Left renal pelvis (tissue), 4 donors: ENCODE results near the gene PAH. TPM values are rescaled to one million over a fixed set of nuclear protein-coding genes. Genes with fewer than 3 reads are reported as not detected.
"Not testable (repeated sequence)": the region's sequence is repeated elsewhere in the genome, so short reads cannot be mapped to it uniquely, and the experiment has no call there.

ENCODE experiments used
- DNase-seq, 4 donors: peaks; one replicate each; pipeline ENCODE4 v3.0.0-alpha.2; 2013; ENCODE audit warnings: low read depth in 4 of 4, low spot score in 3 of 4
- polyA plus RNA-seq, 4 donors: library from polyadenylated mRNA; unstranded; fragments of 120-200 nt; gene quantifications; one replicate each; pipeline ENCODE4 v1.2.1, GENCODE V29; 2013; ENCODE audit not compliant: insufficient read length in 4 of 4

The PAH gene
- polyA plus RNA-seq, 4 donors: 5.0 to 77.3 (median 44.6) TPM

DNA sequence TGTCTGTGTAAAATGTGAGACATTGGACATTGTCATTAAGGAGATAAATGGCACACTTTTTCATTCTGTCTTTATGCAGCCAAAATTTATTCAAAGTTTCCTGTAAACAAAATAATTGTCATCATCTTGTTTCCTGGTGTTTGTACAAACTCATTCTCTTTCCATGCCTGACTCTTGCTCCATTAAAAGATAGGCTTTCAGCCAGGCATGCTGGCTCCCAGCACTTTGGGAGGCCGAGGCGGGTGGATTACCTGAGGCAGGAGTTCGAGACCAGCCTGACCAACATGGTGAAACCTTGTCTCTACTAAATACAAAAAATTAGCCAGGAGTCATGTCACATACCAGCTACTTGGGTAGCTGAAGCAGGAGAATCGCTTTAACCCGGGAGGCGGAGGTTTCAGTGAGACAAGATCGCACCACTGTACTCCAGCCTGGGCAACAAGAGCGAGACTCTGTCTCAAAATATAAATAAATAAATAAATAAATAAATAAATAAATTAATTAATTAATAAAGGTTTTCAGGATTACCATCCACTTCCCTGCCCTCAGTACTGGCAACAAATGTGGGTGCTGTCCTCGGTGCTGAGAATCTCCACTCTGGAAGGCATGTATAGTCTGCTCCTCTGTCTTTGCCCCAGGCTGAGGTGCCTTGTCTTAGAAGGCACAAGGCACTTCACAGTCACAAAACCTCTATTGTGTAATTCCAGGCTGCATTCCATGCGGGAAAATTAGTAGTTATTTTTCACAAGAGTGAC, 83.2 kb downstream of the PAH start:
- DNase-seq: peak in 2 of 4 donors; percentile 18 to 49

DNA sequence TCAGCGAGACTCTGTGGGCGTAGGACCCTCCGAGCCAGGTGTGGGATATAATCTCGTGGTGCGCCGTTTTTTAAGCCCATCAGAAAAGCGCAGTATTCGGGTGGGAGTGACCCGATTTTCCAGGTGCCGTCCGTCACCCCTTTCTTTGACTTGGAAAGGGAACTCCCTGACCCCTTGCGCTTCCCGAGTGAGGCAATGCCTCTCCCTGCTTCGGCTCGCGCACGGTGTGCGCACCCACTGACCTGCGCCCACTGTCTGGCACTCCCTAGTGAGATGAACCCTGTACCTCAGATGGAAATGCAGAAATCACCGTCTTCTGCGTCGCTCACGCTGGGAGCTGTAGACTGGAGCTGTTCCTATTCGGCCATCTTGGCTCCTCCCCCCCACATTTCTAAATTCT, 84.2 kb downstream of the PAH start:
- DNase-seq: not testable (repeated sequence)

DNA sequence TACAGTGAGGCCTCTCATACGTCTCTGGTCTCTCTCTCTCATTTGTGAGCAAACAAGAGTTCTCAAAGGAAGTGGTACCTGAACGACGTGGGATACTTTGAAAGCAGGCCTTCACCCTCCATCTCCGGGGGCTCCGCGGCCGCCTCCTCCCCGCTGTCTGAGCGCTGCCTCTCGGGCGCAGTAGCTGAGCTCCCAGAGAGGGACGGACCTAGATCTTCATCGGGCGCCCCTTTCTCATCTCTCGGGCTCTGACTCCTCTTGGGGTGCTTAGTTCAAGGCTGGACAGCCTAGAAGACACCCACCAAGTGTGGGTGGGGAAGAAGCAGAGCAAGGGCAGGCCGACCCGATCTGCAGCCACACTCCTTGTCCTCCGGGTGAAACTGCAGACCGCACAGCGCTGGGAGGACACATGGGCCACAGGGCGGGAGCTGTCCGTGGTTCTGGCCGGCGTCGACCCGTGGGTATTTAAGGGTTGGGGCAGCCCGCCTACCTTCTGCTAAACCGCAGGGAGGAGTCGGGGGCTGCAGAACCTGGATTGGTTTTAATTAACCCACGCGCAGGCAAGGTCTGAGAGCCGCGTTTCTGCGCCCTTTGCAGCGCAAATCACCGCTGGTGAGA, 92.7 kb downstream of the PAH start:
- DNase-seq: peak; percentile 27 to 51 (median 34)

DNA sequence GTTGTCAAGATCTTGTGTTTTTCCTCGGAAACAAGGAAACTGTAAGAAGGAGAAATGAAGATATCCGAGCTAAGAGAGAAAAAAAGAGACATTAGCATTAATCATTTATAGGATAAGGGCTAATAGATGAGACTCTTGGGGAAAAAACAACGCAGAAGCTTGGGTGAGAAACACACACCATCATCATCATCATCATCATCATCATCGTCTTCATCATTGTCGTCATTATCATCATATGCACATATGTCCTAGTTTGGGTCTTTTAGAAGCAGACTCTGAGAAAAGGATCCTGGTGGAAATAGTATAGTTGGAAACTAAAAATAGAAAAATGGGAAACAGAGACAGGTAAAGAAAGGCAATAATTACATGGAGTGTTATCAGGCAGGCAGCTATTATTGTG, 95.9 kb downstream of the PAH start:
- no peak for DNase-seq

DNA sequence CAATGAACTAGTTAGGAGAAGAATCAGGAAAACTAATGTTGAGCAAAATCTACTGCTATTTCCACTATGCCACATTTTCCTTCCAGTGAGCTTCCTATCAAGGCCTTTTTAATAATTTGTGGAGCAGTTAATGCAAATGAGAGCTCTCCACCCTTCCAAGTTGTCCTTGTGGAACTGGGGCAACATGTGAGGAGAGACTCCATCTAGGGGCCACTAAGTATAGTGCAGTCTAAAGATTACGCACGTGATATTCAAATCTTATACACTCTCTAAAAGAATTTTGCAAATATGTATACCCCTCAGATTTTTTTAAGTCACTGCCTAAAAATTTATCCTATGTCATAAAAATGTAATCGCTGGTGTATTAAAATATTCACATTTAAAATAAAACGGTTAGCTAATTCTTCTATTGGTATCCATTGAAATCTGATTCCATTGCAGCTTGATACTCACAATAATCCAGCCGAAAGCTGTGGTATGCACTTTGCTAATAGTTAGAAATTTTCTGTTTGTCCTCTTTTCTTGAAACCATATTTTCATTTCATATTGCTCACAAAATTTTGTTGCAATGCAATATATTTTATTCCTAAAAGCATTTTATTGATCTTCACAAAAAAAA, 100.1 kb downstream of the PAH start:
- no peak for DNase-seq

DNA sequence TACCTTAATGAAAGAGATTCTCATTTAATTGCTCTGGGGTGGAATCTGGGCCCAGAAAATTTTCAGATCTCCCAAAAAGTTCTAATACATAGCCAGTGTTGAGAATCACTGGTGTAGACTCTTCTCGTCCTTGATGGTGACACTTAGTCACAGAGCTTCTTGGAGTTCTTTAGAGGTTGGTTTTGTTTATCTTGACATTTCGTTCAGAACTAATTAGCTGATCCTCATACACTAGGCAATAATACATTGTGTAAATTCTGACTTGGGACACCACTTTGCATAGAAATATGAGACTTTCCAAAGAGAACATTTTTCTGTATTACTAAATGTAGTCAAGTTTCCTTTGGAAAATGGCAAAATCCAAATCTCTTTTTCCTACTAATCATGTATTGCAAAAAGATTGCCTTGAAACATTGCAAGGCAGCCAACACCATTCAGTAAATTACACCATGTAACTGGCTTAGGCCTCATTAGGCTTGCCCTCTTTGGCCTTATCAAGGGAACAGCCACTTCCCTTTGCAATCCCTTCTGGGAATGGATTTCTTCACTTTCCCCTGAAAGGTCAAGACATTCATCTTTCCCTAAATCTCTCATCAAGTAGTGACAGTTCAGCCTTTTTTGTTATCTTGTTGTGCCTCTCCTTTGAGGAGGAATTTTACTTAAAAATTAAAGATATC, 102.2 kb downstream of the PAH start:
- DNase-seq: no peak

DNA sequence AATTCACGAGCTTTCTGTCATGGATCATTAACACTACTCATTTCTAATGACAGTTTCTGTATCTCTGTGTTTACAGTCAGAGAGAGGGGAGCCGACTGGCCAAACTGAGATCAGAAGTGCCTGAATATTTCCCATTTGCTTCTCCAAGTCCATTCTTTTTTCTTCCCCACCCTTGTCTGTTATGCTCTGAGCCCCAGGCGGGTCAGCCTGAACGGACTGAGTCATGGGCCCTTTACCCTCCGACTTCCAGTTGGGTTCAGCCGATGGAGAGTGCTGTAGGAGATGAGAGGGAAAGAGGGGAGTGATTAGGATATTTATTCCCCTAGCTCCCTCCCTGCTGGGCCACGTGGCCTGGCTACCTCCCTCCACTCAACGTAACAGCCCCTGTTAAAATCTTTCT, 104.7 kb downstream of the PAH start:
- DNase-seq: no peak

DNA sequence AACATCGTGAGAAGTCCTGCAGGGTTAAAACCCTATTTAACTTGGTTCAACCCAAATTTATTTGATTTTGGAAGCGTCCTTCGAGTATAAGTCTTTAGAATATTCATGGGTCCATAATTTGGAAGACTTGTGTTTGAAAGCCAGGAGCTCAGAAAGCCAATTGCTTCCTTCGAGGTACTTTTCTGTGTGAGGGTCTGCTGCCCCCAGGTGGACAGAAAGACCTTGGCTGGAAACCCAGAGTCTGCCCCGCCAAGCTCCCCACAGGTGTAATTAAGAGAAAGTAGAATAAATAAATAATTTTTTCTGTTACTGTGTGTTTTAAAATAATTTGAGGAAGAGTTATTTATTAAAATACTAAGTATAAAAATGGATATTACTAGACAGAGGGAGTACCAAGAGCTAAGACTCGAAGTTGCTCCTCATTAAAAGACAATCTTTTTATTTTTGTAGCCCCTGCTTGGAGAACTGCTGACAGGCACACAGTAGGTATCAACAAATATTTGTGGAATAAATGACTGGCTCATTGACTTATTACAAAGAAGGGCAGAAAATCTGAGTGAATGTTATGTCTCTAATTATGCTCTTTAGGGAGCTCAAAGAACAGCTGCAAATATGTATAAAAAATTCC, 105.8 kb downstream of the PAH start:
- DNase-seq: peak in 1 of 4 donors; percentile 9

DNA sequence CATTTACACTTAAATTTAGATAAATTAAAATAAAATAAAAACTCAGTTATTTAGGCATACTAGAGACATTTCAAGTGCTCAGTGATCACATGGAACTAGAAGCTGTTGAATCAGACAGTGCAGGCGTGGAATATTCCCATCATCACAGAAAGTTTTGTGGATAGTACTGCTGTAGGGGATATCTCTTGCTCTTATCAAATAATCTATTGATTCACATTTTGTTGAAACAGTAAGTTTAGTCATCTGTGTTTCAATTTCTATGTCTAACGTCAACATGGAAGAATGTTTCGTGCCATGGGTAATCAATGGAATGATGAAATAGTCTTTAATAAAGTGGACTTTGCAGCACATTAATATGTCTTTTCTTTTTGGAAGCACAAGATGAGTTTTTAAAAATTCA, 108.6 kb downstream of the PAH start:
- DNase-seq: no peak

DNA sequence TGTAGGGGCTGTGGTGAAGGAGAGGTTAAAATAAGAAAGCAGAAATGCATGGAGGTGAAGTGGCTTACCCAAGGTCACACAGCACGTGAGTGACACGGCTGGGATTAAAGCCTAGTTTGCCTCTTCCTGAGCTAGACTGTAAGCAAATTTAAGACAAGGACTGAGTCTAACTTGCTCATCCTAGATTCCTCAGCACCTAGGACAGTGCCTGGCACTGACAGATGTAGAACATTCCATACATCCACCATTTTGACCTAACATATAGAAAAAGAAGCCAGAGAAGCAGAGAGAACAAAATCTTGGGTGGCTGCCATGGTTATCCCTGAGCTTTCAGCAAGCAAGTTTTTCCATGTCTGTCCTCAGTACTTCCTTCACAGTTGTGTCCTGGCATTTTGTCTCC, 110.5 kb downstream of the PAH start:
- DNase-seq: no peak

DNA sequence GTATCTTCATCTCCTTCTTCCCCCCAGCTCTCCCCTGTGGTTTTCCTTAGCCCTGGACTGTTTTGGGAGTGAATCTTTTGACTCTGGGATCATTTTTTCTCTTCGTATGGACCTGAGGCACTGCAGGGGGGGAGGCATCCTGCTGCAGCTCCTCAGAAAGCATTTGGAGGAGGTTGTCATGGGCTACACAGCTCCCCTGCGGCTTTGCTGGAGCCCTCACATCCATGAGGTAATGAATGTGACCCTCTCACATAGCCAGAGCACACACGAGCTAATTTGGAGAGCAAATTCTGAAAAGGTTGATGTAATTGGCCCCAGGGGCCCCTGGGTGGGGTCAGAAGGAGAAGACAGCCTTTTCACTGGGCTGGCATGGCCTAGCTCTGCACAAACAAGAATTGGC, 110.9 kb downstream of the PAH start:
- no peak for DNase-seq

DNA sequence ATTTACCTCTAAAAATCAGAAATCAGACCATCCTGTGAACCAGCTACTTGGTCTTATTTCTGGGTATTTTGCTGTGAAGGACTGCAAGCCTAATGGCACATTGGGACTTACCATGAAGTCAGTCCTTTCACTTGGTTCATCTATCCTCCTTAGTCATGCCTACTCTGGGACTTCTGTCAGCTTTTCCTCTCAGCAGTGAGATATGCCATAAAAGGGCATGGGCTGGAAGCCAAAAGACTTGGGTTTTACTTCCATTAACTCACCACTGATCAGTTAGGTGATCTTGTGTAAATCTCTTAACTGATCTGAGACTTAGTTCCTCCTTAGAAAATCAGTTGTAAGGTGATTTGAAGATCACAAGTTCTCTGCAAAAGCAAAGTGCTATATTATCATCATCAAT, 116.5 kb downstream of the PAH start:
- DNase-seq: no peak

DNA sequence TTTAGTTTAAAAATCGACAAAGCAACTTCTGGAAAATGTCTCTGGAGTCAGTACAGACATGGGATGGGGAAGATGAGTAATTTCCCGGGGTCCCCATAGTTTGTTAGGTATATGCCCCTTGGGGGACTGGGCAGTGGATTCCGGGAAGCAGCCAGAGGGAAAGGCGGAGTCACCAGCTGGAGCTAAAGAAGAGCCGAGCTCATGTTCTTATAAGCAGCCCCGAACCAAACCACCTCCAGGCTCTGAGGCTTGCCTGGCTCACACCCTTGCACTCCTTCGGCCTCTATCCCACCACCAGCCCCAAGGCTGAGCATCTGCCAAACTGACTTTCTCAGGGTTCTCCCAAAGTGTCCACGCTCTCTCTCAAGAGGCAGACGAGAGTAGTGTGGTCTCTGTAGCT, 117.8 kb downstream of the PAH start:
- no peak for DNase-seq

DNA sequence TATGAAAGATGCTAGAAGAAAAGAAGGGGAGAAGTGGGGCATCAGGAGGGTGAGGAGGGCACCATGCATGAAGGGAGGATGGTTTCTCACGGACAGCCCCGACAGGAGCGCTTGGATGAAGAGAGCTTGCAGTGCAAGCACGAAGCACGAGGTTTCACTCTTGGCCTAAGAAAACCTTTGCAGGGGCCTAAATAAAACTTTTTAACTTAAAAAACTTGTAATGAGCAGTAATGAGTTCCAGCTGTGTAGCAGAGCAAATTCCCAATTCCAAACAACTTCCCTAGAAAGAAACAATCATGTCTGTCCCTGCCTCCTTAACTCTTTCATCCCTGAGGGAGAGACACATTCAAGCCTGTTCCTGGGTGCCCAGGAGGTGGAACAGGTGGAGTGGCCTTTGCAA, 119.5 kb downstream of the PAH start:
- peak in 2 of 4 donors; percentile 3 to 12 for DNase-seq

DNA sequence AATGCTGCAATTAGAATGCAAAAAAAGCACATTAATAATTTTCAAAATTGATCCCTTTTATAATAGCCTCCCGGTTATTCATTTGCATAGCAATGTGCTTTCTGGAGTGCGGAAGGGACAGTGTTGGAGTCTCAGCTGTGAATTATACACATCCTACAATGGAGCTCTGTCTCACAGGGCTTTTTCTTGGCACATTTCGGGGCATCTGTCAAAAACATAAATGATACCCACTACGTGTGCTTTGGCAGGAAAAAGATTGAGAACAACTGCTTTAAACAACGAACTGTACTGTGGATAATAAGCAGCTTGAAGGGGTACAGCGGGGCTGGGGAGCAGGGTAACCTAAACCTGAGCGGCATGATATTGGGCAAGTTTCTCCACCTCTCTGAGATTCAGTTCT, 123.1 kb downstream of the PAH start:
- DNase-seq: no peak

Other genes starting within 250 kb of the PAH start
- gene ASCL1, start 40.4 kb upstream of the PAH start, polyA plus RNA-seq: under 1 TPM in 3 of 4 donors, not detected in 1; 0.07 to 0.18 (median 0.16) TPM